ENCODE results near the gene TCTN1. TPM values are rescaled to one million over a fixed set of nuclear protein-coding genes. Genes with fewer than 3 reads are reported as not detected.

The TCTN1 gene
- total and polyA plus RNA-seq, 8 donors = 34.1 to 84.3 (median 73.6) TPM

DNA sequence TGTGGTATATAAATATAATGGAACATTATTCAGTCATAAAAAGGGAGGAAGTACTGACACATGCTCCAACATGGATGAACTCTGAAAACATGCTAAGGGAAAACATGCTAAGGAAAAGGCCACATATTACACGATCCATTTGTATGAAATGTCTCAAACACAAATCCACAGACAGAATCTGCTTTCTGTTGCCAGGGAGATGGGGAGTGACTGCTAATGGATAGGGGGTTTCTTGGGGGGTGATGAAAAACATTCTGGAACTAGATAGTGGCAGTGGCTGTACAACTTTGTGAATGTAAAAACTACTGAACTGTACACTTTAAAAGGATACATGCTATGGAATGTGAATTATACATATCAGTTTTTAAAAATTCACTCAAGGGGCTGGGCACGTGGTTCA lies 37.4 kb upstream of the TCTN1 start:
- TF ChIP-seq, protein P1, sequence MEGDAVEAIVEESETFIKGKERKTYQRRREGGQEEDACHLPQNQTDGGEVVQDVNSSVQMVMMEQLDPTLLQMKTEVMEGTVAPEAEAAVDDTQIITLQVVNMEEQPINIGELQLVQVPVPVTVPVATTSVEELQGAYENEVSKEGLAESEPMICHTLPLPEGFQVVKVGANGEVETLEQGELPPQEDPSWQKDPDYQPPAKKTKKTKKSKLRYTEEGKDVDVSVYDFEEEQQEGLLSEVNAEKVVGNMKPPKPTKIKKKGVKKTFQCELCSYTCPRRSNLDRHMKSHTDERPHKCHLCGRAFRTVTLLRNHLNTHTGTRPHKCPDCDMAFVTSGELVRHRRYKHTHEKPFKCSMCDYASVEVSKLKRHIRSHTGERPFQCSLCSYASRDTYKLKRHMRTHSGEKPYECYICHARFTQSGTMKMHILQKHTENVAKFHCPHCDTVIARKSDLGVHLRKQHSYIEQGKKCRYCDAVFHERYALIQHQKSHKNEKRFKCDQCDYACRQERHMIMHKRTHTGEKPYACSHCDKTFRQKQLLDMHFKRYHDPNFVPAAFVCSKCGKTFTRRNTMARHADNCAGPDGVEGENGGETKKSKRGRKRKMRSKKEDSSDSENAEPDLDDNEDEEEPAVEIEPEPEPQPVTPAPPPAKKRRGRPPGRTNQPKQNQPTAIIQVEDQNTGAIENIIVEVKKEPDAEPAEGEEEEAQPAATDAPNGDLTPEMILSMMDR (IDR thresholded peaks at IDR 0.05) = no peak
- no peaks in the 10 kb centered on the region for H3K36me3 ChIP-seq
- no peak overlapping the region for H3K27ac ChIP-seq
- H3K4me3 ChIP-seq = no peak overlapping the region
- ATAC-seq (no peak), DNase-seq (no peak)
- intact Hi-C loops (cut with DNase I) = no loop called here
- peaks cover 0 to 12% of the 10 kb centered on the region in 2 donors for H3K9me3 ChIP-seq
- no peaks in the 10 kb centered on the region for H3K27me3 ChIP-seq
- H3K4me1 ChIP-seq = peaks cover 19 to 73% of the 10 kb centered on the region in 2 donors

DNA sequence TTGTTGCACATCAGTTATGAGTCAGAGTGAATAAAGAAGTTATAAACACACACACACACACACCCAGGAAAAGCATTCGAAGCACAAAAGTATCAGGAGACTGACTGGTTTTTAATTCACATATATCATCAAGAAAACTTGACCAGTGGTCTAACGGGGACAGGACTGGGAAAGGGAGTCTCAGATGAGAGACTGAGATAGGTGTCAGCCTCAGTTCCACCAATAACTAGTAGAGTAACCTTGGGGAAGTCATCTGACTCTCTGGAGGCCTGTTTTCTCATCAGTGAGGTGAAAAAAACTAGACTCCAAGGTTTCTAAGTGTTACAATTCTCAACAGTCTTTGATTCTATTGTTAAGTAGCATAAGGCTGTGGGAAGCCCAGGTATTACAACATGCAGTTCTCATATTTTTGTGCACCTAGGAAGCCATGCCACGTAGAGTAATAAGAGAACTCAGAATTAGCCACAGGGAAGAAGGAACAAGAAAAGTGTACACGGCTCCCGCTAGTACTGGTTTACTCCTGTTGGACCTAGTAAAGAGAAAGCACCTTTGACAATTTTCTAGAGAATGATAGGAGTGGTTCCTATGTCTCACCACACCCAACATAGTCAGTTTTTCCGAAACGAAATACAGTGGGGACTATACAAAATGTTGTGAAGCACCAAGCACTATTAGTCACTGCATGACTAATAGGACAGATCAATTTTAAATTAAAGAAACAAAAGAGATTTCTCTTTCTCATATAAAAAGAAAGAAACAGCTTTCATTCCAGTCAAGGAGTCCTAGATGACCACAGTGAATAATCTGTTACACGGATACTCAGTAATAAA lies 35.9 kb upstream of the TCTN1 start:
- ATAC-seq = peak; percentile 44
- Histone ChIP-seq H3K27me3 (no peaks in the 10 kb centered on the region), H3K4me3 (no peak overlapping the region), H3K27ac (peak overlapping the region; percentile 79 to 90), H3K4me1 (peaks cover 19 to 77% of the 10 kb centered on the region in 2 donors), H3K9me3 (no peaks in the 10 kb centered on the region), H3K36me3 (no peaks in the 10 kb centered on the region)
- DNase-seq = no peak
- intact Hi-C loops (cut with DNase I) = no loop called here
- TF ChIP-seq, protein P1 (IDR thresholded peaks at IDR 0.05) = no peak

DNA sequence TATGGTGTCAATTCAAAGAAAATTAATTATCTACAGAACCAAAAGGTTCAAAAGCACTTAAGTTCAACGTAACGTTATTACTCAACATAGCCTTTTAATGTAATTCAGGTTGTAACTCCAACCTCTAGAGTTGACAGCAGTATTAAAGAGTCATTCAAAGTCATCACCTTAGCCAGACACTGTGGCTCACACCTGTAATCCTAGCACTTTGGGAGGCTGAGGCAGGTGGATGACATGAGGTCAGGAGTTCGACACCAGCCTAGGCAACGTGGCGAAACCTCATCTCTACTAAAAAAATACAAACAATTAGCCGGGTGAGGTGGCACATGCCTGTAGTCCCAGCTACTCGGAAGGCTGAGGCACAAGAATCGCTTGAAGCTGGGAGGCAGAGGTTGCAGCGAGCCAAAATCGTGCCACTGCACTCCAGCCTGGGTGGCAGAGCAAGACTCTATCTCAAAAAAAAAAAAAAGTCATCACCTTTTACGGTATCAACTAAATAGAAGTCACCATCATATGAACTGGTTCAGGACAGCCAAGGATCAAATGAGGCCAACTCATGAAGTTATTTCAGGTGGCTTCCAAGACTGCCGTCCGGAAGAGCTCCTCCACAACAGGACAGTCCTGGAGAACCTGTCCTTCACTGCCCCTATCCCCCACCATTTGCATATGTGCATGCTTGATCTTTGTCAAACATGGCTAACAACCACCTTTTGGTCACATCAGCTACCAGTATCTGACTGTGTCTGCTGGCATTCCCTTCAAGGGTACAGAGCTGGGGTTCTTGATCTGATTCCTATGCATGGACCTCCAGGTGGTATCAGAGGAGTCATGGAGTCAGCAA lies 35.0 kb upstream of the TCTN1 start:
- peaks cover 24 to 84% of the 10 kb centered on the region in 2 donors for H3K4me1 ChIP-seq
- no peaks in the 10 kb centered on the region for H3K27me3 ChIP-seq
- DNase-seq (no peak), ATAC-seq (no peak)
- no peaks in the 10 kb centered on the region for H3K9me3 ChIP-seq
- intact Hi-C loops (cut with DNase I) = no loop called here
- peak overlapping the region; percentile 79 to 90 for H3K27ac ChIP-seq
- TF ChIP-seq, protein P1 (IDR thresholded peaks at IDR 0.05) = no peak
- H3K36me3 ChIP-seq = no peaks in the 10 kb centered on the region
- H3K4me3 ChIP-seq = no peak overlapping the region

DNA sequence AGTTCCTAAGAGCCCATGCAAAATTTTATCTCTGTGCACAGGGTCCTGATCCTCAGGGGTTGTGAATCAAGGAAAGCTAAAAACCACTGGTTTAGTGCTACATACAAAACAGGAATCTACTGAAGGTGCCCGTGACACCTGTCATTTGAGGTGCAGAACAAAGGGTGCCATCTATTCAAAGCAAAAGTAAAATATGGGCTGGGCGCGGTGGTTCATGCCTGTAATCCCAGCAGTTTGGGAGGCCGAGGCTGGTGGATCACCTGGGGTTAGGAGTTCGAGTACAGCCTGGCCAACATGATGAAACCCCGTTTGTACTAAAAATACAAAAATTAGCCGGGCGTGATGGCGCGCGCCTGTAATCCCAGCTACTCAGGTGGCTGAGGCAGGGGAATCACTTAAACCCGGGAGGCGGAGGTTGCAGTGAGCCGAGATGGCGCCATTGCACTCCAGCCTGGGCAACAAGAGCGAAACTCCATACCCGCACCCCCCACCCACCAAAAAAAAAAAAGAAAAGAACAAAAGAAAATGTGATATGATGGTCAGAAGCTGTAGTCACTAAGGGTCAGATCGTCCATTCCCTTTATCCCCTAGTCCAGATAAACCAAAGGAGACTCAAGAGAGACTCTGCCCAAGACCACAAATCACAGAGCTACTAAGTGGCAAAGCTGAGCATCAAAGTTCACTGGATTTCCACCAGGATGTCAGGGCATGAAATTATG lies 34.2 kb upstream of the TCTN1 start:
- TF ChIP-seq, protein P1 (IDR thresholded peaks at IDR 0.05) = no peak
- Histone ChIP-seq H3K27ac (no peak overlapping the region), H3K9me3 (no peaks in the 10 kb centered on the region), H3K4me3 (no peak overlapping the region), H3K36me3 (no peaks in the 10 kb centered on the region), H3K4me1 (peaks cover 28 to 86% of the 10 kb centered on the region in 2 donors), H3K27me3 (no peaks in the 10 kb centered on the region)
- no peak for ATAC-seq
- DNase-seq = no peak
- intact Hi-C loops (cut with DNase I) = no loop called here
